PFSK-1 (cell line): Measurements from ENCODE around the gene ARG2.

Experiments used
- POLR2AphosphoS5 ChIP-seq: IDR thresholded peaks from 2 replicates; pipeline ENCODE4 v1.6.1; 2012; ENCODE audit warnings: low read depth, mild to moderate bottlenecking, control low read depth, low read length, moderate library complexity
- REST ChIP-seq, 2 experiments: IDR thresholded peaks; 2 replicates each; pipeline versions ENCODE4 v1.6.1 to v1.8.0; 2011 to 2012; ENCODE audit warnings: low read depth in 2 of 2, low read length in 2 of 2, control low read depth in 1 of 2, inconsistent platforms in 1 of 2, mild to moderate bottlenecking in 1 of 2, moderate library complexity in 1 of 2; ENCODE audit not compliant: insufficient read depth in 1 of 2

DNA sequence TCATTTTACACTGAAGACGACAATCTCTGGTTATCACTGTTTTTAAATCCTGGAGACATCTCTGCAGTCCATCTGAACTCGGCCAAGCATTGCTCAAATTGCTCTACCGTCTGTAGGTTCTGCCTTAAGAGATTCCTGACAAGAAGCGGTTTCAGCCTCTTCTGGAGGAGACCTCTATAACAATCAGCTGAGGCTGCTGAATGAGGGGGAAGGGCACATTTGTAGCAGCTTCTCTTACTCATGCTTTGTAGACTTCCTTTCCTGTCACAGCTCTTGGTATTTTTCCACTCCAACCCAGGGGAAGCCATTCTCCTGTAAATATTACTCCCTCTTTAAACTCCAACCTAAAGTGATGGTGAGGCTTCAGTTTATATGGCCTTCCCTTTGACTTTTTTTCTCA lies 3.0 kb downstream of the ARG2 start:
- TF ChIP-seq POLR2AphosphoS5 (no peak), REST (IDR thresholded peaks at IDR 0.05; ENCODE audit: insufficient read depth in 1 of 2, low read depth in 2 of 2, low read length in 2 of 2) (no peak)
